Lower leg skin (tissue), 3 donors: Measurements from ENCODE around the gene MXD1.

ENCODE experiments used
- POLR2A ChIP-seq, 2 donors: fragments of 450-650 bp; IDR thresholded peaks; one replicate each; pipeline ENCODE4 v1.6.1; 2016 to 2017; ENCODE audit warnings: antibody characterized with exemption in 2 of 2, mild to moderate bottlenecking in 1 of 2, moderate library complexity in 1 of 2
- TF ChIP-seq, protein P1 (sequence below), 3 donors: fragments of 450-650 bp; IDR thresholded peaks; one replicate each; pipeline ENCODE4 v1.5.1; 2016; ENCODE audit warnings: antibody characterized with exemption in 3 of 3, mild to moderate bottlenecking in 3 of 3, moderate library complexity in 2 of 3

DNA sequence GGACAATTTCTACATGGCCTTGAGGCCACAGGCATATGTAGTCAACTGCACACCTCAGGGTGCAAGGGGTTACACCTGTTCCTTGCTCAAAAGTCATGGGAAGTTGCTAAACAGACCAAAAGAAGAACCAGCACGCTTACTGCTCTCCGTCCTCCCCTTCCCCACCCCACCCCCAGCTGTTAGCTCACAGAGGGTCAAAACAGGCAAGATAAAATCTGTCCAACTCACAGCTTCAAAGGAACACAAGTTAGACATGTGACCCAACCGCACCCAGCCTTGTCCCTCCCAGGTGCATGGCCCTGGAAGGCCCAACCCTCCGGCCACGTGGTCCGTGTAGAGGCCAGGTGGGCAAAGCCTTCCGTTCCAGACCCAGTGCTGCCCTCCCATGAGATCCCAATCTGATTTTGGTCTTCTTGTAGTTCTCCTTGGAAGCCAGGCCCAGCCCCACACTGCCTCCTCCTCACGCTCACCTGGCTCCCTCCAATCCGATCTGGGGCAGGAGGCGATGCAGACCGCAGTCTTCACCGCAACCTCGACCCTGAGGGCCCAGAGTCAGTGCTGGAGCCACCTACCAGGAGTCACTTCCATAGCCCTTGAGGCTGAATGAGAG lies 61.0 kb downstream of the MXD1 start:
- TF ChIP-seq, protein P1, sequence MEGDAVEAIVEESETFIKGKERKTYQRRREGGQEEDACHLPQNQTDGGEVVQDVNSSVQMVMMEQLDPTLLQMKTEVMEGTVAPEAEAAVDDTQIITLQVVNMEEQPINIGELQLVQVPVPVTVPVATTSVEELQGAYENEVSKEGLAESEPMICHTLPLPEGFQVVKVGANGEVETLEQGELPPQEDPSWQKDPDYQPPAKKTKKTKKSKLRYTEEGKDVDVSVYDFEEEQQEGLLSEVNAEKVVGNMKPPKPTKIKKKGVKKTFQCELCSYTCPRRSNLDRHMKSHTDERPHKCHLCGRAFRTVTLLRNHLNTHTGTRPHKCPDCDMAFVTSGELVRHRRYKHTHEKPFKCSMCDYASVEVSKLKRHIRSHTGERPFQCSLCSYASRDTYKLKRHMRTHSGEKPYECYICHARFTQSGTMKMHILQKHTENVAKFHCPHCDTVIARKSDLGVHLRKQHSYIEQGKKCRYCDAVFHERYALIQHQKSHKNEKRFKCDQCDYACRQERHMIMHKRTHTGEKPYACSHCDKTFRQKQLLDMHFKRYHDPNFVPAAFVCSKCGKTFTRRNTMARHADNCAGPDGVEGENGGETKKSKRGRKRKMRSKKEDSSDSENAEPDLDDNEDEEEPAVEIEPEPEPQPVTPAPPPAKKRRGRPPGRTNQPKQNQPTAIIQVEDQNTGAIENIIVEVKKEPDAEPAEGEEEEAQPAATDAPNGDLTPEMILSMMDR (IDR thresholded peaks at IDR 0.05): no peak
- TF ChIP-seq POLR2A (IDR thresholded peaks at IDR 0.05): no peak
